H7 (cell line): ENCODE measurements around the gene SEC63. TPM values are rescaled to one million over a fixed set of nuclear protein-coding genes. Genes with fewer than 3 reads are reported as not detected.
A peak's percentile ranks its signal among the peaks of the same experiment; 100 is the strongest.
"Not testable (repeated sequence)": the region's sequence is repeated elsewhere in the genome, so short reads cannot be mapped to it uniquely, and the experiment has no call there.

Experiments
- DNase-seq: peaks from one replicate; pipeline ENCODE4 v3.0.0; 2012
- H3K27me3 ChIP-seq: 2 replicates; pipeline ENCODE4 v1.6.0; 2011; ENCODE audit warnings: mild to moderate bottlenecking, low read length; ENCODE audit not compliant: control insufficient read depth, insufficient read depth
- H3K36me3 ChIP-seq: replicated peaks from 2 replicates; pipeline ENCODE4 v1.5.1; 2011; ENCODE audit warnings: low read length; ENCODE audit not compliant: control insufficient read depth, insufficient read depth
- H3K4me3 ChIP-seq: 2 replicates; pipeline ENCODE4 v1.5.1; 2011; ENCODE audit warnings: low read depth, mild to moderate bottlenecking, control low read depth, low read length, moderate library complexity; ENCODE audit not compliant: insufficient read depth
- total RNA-seq: library from RNA; depleted of rRNA; stranded (reverse); fragments of >200 nt; shearing (Covaris generic); gene quantifications from 2 replicates; pipeline ENCODE4 v1.2.3, GENCODE V29; 2014

Gene SEC63
- total RNA-seq, 1 experiment from 2014 or later = 8.1 TPM

DNA sequence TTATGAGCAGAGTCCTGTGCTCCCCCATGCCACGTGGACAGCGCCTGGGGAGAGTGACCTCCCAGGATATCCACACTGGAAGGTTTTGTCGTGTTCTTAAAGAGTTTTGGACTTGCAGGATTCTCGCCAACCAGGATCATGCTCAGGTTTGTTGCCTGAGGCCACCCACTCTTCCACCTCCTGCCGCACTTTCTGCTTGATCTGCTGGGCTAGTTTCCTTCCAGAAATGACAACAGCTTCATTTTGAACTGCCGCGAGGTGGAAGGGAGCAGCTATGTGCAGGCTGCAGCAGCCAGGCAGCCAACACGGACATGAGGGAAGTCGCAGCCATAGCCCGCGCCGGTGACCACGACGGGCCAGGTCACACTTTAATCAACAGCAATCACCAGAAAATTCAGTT is 27.7 kb upstream of the SEC63 start:
- Histone ChIP-seq H3K4me3 (no peak overlapping the region), H3K36me3 (no peaks in the 10 kb centered on the region), H3K27me3 (no peaks in the 10 kb centered on the region)
- DNase-seq = no peak

DNA sequence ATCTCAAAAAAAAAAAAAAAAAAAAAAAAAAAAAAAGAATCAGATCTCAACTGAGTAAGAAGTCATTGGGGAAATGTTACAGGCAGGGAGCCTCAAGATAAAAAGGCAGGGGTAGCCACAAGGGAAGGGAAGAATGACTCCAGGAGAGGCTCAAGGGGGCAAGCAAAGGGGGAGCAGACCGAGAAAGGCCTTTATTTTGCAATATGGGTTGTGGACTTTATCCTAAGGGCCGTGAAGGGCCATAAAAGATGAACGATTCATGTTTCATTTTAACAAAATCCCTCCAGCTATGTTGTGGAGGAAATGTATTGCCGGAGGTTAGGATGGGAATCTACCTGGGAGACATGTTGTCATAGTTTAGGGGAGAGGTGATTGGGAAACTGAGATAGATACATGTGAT is 25.8 kb upstream of the SEC63 start:
- no peak for DNase-seq
- Histone ChIP-seq H3K36me3 (no peaks in the 10 kb centered on the region), H3K27me3 (no peaks in the 10 kb centered on the region), H3K4me3 (no peak overlapping the region)

DNA sequence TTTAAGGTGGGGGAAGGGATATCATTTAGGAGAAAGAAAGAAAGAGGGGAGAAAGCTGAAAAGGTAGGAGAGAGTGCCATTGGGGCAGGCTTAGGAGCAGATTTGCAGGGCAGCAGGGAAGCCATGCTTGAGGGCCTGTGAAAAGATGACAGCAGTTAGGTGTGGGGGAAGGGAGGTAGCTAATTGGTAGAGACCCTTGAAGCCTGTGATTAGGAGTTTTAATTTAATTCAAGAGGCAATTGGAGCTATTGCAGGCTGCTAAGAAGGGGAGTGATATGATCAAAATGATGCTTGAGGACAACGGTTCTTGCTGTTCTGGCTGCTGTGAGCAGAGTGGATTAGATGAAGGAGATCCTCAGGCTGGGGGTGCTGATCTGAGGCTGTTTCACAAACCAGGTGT is 24.5 kb upstream of the SEC63 start:
- DNase-seq = no peak
- no peak overlapping the region for H3K4me3 ChIP-seq
- H3K36me3 ChIP-seq = no peaks in the 10 kb centered on the region
- no peaks in the 10 kb centered on the region for H3K27me3 ChIP-seq

DNA sequence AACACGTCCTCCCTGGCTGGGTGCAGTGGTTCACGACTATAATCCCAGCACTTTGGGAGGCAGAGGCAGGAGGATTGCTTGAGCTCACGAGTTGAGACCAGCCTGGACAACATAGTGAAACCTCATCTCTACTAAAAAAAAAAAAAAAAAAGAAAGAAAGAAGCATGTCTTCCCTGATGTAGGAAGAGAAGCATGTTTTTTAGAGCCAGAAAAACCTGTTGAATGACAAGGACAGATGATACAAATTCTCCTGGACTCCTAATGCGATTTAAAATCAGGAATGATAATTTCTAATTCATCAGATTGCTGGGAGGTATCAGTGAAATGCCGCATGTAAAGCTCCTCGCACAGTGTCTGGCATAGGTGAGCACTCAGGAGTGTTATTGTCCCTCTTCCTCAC is 23.7 kb upstream of the SEC63 start:
- Histone ChIP-seq H3K36me3 (no peaks in the 10 kb centered on the region), H3K27me3 (no peaks in the 10 kb centered on the region), H3K4me3 (no peak overlapping the region)
- no peak for DNase-seq

DNA sequence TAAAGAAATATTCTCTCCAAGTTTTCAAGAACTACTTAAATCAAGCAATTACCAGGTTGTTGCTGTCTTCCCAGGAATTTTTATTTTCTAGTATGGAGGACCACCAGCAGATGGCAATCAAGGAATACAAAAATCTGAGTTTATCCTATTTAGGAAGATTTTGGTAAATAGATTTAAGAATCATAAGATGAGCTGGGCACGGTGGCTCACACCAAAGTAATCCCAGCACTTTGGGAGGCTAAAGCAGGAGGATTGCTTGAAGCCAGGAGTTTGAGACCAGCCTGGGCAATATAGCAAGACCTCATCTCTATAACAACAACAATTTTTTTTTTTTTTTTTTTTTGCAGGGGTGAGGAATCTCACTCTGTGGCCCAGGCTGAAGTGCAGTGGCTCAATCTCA is 19.3 kb upstream of the SEC63 start:
- DNase-seq = peak; percentile 46
- Histone ChIP-seq H3K4me3 (no peak overlapping the region), H3K36me3 (no peaks in the 10 kb centered on the region), H3K27me3 (no peaks in the 10 kb centered on the region)

DNA sequence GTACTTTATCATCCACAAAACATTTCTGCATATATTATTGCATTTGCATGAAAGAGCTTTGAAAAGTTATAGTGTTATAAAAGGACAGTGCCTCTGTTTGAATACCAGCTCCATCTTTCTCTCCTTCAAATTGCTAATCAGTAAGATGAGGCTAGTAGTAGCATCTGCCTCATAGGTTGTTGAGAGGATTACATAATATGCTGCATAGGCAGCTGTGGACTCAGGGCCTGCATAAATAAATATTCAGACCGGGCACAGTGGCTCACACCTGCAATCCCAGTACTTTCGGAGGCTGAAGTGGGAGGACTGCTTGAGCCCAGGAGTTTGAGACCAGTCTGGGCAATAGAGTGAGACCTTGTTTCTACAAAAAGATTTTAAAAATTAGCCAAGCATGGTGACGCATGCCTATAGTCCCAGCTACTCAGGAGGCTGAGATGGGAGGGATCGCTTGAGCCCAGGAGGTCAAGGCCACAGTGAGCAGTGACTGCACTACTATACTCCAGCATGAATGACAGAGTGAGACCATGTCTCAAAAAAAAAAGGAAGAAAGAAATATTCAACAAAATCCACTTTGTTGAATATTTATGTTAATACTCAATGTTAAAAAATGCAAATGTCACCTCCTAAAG is 18.3 kb upstream of the SEC63 start:
- no peaks in the 10 kb centered on the region for H3K27me3 ChIP-seq
- DNase-seq = no peak
- no peaks in the 10 kb centered on the region for H3K36me3 ChIP-seq

DNA sequence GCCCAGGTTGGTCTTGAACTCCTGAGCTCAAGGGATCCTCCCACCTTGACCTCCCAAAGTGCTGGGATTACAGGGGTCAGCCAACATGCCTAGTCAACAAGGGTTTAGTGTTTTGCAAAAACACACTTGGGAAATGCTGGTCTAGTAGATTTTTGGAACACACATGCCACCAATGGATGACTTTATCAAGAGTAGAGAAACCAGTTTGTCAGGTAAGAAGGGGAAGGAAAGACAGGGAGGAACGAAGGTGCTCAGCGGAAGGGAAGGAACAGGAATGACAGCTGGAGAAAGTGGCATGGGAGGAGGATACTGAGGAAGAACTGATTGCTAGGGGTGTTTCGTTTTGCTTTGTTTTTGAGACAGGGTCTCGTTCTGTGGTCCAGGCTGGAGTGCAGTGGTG is 15.6 kb upstream of the SEC63 start:
- no peak for DNase-seq
- no peaks in the 10 kb centered on the region for H3K27me3 ChIP-seq
- no peak overlapping the region for H3K4me3 ChIP-seq
- no peaks in the 10 kb centered on the region for H3K36me3 ChIP-seq

More for the DNA sequence above, 18.3 kb upstream of the SEC63 start:
- H3K4me3 ChIP-seq = no peak overlapping the region

DNA sequence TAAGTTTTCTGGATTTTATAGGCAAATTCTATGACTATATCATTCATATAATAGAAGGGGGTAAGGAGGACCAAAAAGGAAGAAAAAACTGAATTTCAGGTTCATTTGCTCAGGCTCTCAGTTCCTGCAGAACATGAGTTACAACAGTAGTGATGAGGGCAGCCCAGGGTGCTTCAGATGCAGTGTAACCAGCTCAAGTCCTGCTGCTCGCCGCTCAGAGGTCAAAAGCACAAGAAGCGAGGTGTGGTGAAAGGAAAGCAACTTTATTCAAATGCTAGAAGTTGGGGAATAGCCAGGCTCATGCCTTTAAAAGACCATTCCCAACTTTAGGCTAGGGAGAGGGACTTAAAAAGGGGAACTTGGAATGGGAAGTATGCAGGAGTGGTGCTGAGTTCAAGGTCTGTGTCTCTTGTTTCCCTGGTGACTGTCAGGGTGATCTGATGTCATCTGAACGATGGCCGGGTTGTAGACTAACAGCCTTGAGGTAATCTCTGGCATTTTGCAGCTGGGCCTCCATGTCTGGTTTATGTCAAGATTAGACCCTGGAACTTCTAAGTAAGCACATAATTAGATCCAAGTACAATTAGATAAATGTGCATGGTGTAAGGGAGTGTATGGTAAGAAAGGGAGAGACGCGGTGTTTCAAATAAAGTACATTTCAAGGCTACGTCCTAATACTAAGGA is 14.5 kb upstream of the SEC63 start:
- no peak for DNase-seq
- H3K36me3 ChIP-seq = no peaks in the 10 kb centered on the region
- H3K27me3 ChIP-seq = no peaks in the 10 kb centered on the region
- H3K4me3 ChIP-seq = no peak overlapping the region

DNA sequence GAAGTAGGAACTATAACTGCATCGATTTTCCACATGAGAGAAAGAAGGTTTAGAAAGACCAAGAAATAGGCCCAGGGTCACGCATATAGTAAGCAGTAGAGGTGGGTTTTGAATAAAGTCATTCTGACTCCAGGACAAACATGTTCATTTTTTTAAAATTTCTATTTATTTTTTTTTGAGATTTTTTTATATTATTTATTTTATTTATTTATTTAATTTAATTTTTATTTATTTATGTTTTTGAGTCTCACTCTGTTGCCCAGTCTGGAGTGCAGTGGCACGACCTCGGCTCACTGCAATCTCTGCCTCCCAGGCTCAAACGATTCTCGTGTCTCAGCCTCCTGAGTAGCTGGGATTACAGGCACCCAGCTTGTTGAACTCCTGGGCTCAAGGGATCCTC is 13.2 kb upstream of the SEC63 start:
- H3K4me3 ChIP-seq = no peak overlapping the region
- no peaks in the 10 kb centered on the region for H3K36me3 ChIP-seq
- no peaks in the 10 kb centered on the region for H3K27me3 ChIP-seq
- DNase-seq = no peak

DNA sequence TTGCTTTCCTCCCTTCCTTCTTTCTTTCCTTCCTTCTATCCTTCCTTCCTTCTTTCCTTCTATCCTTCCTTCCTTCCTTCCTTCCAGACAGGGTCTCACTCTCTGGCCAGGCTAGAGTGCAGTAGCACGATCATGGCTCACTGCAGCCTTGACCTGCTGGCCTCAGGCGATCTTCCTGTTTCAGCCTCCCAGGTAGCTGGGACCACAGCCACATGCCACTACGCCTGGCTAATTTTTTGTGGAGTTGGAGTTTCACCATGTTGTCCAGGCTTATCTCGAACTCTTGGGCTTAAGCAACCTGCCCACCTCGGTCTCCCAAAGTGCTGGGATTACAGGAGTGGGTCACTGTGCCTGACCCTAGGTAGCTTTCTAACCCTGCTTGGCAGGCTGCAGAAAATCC is 12.2 kb upstream of the SEC63 start:
- no peaks in the 10 kb centered on the region for H3K36me3 ChIP-seq
- no peaks in the 10 kb centered on the region for H3K27me3 ChIP-seq
- no peak for DNase-seq
- H3K4me3 ChIP-seq = no peak overlapping the region

DNA sequence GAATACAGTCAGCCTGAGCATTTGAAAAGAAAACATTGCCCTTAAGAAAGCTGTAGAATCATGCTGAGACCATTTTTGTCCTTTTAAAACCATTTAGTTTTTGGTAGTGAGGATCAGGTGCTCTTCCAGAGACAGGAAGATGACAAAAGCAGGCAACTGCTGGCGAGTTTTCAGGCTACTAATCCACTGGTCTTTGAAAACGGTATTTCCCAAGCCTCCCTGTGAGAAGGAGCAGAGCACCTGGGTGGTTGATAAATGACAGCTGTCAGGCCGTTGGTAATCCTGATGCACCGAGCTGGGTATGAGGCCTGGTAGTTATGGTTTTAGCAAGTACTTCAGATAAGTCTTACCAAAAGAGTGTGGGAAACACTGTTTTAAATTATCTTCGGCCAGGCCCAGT is 10.1 kb upstream of the SEC63 start:
- no peaks in the 10 kb centered on the region for H3K27me3 ChIP-seq
- H3K4me3 ChIP-seq = no peak overlapping the region
- no peaks in the 10 kb centered on the region for H3K36me3 ChIP-seq
- peak; percentile 53 for DNase-seq

DNA sequence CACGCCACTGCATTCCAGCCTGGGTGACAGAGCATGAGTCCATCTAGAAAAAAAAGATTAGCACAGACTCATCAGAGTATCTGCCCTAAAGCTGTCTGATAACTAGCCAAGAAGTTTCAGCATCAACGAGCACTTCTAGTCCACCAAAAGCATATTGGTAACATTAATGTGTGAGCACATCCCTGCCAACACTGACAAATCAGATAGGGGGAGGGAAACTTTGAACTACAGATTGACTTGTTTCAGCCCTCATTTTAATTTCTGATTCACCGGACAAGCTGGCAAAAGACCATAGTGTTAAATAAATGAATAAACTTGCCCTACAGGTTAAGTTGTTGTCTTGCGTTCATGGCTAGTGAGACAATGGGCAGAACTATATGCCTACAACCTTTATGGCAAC is 7.7 kb upstream of the SEC63 start:
- no peak for DNase-seq

DNA sequence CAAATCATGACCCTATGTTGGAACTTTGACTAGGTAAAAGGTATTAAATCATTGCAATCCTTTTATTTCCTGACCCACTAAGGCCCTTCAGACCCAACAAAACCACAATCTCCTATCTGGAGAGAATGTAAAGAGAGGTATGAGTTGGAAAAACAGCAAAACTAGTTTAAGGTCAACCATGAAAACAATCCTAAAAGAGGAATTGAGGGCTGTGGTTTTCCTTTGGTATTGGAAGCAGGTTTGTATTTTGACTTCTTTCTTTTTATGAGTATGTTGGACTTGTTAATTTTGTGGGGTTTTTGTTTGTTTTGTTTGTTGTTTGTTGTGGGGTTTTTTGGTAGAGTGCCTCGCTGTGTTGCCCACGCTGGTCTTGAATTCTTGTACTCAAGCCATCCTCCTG is 4.7 kb upstream of the SEC63 start:
- no peak for DNase-seq
- H3K27me3 ChIP-seq = no peaks in the 10 kb centered on the region
- H3K36me3 ChIP-seq = no peaks in the 10 kb centered on the region
- no peak overlapping the region for H3K4me3 ChIP-seq

More for the DNA sequence above, 7.7 kb upstream of the SEC63 start:
- no peak overlapping the region for H3K4me3 ChIP-seq
- no peaks in the 10 kb centered on the region for H3K36me3 ChIP-seq
- H3K27me3 ChIP-seq = no peaks in the 10 kb centered on the region

DNA sequence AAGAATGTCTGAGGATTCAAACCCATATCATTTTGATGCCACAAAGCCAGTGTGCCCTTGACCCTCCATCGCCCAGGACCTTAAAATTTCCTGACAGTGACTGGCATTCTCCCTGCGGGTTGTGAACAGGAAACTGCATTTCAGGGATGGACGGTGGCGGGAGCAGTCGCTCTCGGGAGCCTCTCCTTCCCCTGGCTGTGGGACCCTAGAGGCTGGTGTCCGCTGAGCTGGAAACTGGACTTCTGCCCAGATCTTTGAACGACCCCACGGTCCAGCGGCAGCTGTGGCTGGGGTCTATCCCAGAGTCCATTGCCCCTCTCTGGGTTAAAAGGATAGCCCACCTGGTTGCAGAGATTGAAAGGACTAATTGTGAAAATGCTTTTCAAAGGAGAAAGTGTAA is 1.4 kb upstream of the SEC63 start:
- Histone ChIP-seq H3K27me3 (no peaks in the 10 kb centered on the region), H3K4me3 (no peak overlapping the region), H3K36me3 (no peaks in the 10 kb centered on the region)
- no peak for DNase-seq

DNA sequence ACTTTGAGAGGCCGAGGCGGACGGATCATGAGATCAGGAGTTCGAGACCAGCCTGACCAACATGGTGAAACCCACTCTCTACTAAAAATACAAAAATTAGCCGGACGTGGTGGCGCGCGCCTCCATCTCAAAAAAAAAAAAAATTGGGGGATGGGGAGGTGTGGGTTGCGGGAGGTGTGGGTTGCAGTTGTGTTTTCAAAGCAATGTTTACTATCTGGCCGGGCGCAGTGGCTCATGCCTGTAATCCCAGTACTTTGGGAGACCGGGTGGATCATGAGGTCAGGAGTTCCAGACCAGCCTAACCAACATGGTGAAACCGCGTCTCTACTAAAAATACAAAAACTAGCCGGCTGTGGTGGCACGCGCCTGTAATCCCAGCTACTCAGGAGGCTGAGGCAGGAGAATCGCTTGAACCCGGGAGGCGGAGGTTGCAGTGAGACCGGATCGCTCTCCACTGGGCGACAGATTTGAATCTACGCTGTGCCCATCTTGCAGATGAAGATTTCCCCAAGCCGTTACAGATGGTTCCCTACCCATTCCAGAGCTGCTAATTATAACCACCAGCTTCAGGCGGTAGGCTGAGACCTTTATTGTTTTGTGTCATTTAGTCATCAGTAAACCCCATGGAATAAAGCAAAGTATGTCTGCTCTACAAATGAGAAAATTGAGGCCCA is 818 bp upstream of the SEC63 start:
- H3K4me3 ChIP-seq = peak overlapping the region; percentile 50
- H3K36me3 ChIP-seq, DNase-seq, H3K27me3 ChIP-seq: not testable (repeated sequence)
